Measurements from ENCODE around the gene AURKAIP1. TPM values are rescaled to one million over a fixed set of nuclear protein-coding genes. Genes with fewer than 3 reads are reported as not detected.
"Not testable (repeated sequence)": the region's sequence is repeated elsewhere in the genome, so short reads cannot be mapped to it uniquely, and the experiment has no call there.

AURKAIP1 gene
- total RNA-seq: 271 TPM
- long read RNA-seq, transcript AURKAIP1-201 (4 exons, 798 nt): minor isoform, 8 of 264 reads
- long read RNA-seq, transcript AURKAIP1-202 (4 exons, 1,047 nt): major isoform, 130 of 264 reads
- long read RNA-seq, transcript AURKAIP1-204 (4 exons, 875 nt): minor isoform, 69 of 264 reads
- long read RNA-seq, transcript AURKAIP1-203 (3 exons, 1,072 nt): minor isoform, 23 of 264 reads
- long read RNA-seq, partial matches to known transcripts: 33 of 264 reads
- long read RNA-seq, other reads (novel, unspliced or antisense): 1 of 264 reads

- DNase-seq (peak; percentile 98), ATAC-seq (ENCODE audit: poor library complexity) (peak; percentile 95)
- intact Hi-C loops (cut with DNase I): loop anchor here (10.0 kb wide), 1 partner anchor 130 kb away; no protein-coding TSS in a partner anchor
These were observed at the start of gene AURKAIP1 for GRCh38 chr1:1374929-1375662. Gene AURKAIP1, minus strand, starts transcription at chr1:1375207. Its CDS starts 451 bp downstream, at chr1:1374756.

DNA sequence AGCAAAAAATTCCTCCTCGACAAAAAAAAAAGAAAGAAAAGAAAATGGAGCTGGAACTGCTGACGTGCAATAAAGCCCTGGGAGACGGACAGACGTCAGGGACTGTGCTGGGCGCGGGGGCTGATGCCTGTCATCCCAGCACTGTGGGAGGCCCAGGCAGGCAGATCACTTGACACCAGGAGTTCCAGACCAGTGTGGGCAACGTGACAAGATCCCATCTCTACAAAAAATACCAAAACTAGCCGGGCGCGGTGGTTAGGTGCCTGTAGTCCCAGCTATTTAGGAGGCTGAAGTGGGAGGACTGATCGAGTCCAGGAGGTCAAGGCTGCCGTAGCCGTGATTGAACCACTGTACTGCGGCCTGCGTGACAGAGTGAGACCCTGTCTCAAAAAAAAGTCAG is 49.7 kb upstream of the AURKAIP1 start:
- intact Hi-C loops (cut with DNase I): no loop called here
- ATAC-seq (ENCODE audit: poor library complexity): no peak
- DNase-seq: no peak

DNA sequence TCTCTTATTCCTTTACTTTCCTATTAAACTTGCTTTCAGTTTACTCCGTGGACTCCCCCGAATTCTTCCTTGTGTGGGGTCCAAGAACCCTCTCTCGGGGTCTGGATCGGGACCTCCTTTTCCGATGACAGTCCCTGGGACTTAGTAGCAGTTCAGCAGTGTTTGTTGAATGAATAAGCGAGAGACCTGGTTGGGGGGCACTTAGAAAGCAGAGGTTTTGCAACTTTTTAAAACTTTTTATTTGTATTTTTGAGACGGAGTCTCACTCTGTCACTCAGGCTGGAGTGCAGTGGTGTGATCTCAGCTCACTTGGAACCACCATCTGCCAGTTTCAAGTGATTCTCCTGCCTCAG is 48.2 kb upstream of the AURKAIP1 start:
- no peak for ATAC-seq (ENCODE audit: poor library complexity)
- DNase-seq: no peak
- intact Hi-C loops (cut with DNase I): no loop called here

- DNase-seq: peak; percentile 37
- intact Hi-C loops (cut with DNase I): no loop called here
- ATAC-seq (ENCODE audit: poor library complexity): no peak
These were observed 47.6 kb upstream of the AURKAIP1 start for GRCh38 chr1:1422465-1423244.

GRCh38 chr1:1421907-1422464 is 47.0 kb upstream of the AURKAIP1 start:
- ATAC-seq (ENCODE audit: poor library complexity): no peak
- intact Hi-C loops (cut with DNase I): no loop called here
- peak; percentile 19 for DNase-seq

DNA sequence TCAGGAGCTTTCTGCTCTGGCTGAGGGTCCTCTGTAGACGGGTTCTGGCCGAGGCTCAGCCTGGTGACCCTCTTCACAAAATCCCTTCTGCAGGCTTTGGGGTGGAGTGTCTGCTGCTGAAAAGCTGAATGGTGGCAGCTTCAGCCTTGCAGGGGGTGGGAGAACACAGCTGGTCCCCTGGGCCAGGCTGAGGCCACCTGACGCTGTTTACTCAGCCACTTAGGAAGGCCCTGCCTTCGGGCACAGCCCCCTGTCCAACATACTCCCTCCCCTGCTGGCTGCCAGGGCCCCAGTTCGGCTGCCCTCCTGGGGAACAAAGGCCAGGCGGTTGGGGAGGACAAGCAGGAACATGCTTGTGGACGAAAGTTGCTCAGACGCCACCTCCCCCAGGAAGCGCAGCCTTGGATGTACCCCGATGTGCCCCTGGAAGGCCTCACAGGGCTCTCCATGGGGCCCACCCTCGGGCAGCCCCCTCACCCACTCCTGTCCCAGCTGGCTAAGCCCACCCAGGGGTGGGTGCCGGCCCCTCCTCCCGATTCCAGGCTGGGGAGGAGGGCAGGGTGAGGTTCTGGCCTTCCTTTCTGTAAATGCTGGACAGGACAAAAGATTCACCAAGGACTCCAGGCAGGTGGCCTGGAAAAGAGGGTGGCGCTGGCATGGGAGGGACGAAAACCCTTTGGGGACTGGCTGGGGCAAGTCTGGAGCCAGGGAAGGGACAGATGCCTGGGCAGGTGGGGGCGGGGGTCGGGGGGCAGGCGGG is 46.3 kb upstream of the AURKAIP1 start, which contains the start of gene ANKRD65:
Gene ANKRD65, minus strand, starts transcription at position 130 of the 760 bp plus-strand sequence. CDS start 271 bp downstream, outside the sequence.
- DNase-seq (peak; percentile 17), ATAC-seq (ENCODE audit: poor library complexity) (no peak)
- intact Hi-C loops (cut with DNase I): no loop called here

DNA sequence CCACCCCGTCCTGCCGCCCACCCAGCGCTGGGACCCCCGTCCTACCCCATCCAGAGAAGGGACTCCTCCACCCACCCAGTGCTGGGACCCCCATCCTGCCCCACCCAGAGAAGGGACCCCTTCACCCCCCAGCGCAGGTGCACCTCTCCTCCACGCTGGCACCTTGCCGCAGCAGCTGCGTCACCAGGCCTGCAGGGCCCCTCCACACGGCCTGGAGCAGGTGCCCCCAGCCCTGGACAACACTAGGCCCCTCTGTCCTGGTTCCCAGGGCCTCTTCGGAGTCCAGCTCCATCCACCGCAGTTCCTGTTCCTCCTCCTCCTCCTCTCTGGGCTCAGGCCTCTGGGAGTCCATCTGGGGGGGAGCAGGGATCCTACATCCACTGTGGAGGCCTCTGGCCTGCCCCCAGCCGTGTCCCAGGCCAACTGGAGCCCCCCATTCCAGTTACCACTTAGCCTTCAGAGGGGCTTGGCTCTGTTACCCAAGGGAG is 45.7 kb upstream of the AURKAIP1 start:
- peak; percentile 19 for ATAC-seq (ENCODE audit: poor library complexity)

DNA sequence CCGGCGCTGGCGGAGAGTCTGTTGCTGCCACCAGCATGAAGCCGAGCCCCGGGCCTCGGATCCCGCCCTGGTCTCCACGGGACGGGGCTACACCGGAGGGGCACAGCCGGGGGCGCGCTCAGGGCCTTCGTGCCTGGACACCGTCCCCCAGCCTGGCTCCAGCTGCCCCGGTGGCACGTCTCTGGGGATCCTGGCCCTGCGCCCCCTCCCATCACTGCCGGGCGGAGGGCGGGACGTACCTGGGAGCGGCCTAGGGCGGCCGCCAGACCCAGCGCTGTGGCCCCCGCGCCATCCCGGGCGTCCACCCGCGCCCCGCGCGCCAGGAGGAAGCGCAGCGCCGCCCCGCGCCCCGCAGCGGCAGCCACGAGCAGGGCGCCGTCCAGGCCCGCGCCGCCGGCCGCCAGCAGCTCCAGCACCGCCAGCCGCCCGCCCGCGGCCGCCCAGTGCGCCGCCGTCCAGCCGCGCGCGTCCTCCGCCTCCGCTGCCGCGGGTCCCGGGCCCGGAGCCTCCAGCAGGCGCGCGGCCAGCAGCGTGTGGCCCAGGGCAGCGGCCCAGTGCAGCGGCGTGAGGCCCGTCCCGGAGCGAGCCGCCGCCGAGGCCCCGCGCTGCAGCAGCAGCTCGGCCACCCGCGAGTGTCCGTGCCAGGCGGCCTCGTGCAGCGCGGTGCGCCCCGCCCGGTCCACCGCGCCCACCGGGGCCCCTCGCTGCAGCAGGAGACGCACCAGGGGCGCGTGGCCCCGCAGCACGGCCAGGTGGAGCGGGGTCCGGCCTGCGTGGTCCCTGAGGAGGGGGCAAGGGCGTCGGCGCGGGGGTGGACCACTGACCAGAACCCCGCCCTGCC is 45.0 kb upstream of the AURKAIP1 start:
- ATAC-seq (ENCODE audit: poor library complexity): peak; percentile 82
- peak; percentile 50 for DNase-seq
- intact Hi-C loops (cut with DNase I): no loop called here

More for the DNA sequence above, 45.7 kb upstream of the AURKAIP1 start:
- peak; percentile 16 for DNase-seq
- intact Hi-C loops (cut with DNase I): no loop called here

DNA sequence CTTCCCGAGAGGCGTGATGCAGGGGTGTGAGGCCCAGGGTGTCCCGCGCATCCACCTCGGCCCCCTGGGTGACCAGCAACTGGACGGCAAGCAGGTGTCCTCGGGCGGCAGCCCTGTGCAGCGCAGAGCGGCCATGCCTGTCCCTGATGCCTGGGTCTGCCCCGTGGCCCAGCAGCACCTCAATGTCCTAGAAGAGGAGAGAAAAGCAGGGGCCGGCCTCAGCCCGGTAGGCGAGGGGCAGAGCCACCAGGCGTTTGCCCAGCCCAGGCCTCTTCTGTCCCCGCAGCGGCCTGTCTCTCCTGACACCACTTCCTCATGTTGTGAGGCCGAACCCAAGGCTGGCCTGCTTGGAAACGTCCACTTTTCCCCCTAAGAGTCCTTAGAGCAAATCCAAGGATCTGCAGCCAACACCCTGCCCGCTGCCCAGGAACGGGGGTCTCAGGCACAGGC is 44.4 kb upstream of the AURKAIP1 start:
- ATAC-seq (ENCODE audit: poor library complexity) (no peak), DNase-seq (peak; percentile 35)
- intact Hi-C loops (cut with DNase I): no loop called here

- no peak for ATAC-seq (ENCODE audit: poor library complexity)
- DNase-seq: peak; percentile 8
- intact Hi-C loops (cut with DNase I): no loop called here
These were observed 43.7 kb upstream of the AURKAIP1 start for GRCh38 chr1:1418464-1419362.

GRCh38 chr1:1417825-1418463 is 42.9 kb upstream of the AURKAIP1 start:
- DNase-seq: peak; percentile 15
- intact Hi-C loops (cut with DNase I): not testable (repeated sequence)

DNA sequence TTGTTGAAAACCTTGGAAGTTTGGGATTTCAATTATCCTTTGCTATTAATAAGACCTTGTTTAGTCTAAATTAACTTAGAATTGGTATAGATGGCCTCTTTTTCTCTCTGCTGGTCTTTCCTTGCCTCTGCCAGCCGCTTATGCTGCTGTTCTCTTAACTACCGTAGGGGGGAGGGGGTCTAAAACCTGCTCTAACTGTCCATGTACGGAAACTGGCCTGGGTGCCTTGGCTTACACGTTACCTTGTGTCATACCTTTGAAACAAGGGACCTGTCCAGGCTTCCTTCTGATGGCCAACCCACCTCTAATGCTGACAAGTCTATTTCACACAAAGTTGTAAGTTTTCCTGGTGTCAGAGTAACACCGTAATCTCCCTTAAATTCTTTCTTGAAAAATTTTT is 42.4 kb upstream of the AURKAIP1 start:
- DNase-seq; intact Hi-C loops (cut with DNase I); ATAC-seq (ENCODE audit: poor library complexity): not testable (repeated sequence)

More at GRCh38 chr1:1417825-1418463, 42.9 kb upstream of the AURKAIP1 start:
- not testable (repeated sequence) for ATAC-seq (ENCODE audit: poor library complexity)

DNA sequence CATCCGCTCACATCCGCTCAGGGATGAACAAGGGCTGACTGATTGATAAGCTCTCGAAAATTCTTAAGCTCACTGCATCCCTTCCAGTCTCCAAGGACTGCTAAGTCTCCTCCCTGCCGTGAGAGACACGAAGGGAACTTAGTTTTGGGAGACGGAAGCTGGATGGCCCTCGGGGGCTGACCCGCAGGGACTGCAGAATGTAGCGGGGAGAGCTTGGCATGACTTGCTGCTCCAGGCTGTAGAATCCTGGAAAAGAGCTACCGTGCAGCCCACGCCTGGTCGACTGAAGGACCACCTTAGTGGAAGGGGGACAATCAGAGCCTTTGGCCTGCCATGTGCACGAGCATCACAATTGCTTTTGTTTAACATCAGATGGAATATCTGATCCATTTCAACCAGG is 40.7 kb upstream of the AURKAIP1 start:
- DNase-seq (peak; percentile 11), ATAC-seq (ENCODE audit: poor library complexity) (no peak)

GRCh38 chr1:1412311-1412902 is 37.4 kb upstream of the AURKAIP1 start:
- ATAC-seq (ENCODE audit: poor library complexity); intact Hi-C loops (cut with DNase I): not testable (repeated sequence)
- peak; percentile 10 for DNase-seq

More for the DNA sequence above, 40.7 kb upstream of the AURKAIP1 start:
- intact Hi-C loops (cut with DNase I): no loop called here

GRCh38 chr1:1411626-1412025 is 36.6 kb upstream of the AURKAIP1 start:
- intact Hi-C loops (cut with DNase I): no loop called here
- DNase-seq (peak; percentile 12), ATAC-seq (ENCODE audit: poor library complexity) (no peak)
